Lower lobe of right lung (tissue), 2 donors: ENCODE data around the gene RTP5. TPM values are rescaled to one million over a fixed set of nuclear protein-coding genes. Genes with fewer than 3 reads are reported as not detected.
"Not testable (repeated sequence)": the region's sequence is repeated elsewhere in the genome, so short reads cannot be mapped to it uniquely, and the experiment has no call there.

Source experiments
- ATAC-seq, 2 donors: fragments of 200-7000 bp; cut with Tn5 transposase; one replicate each; pipeline ENCODE4 v1.9.1; 2020 to 2022; ENCODE audit warnings: mild to moderate bottlenecking in 2 of 2, moderate library complexity in 2 of 2
- DNase-seq: peaks from one replicate; pipeline ENCODE4 v3.0.0-alpha.2; 2020
- H3K27ac ChIP-seq: fragments of 200-600 bp; one replicate; pipeline ENCODE4 v1.8.0; 2022
- H3K27me3 ChIP-seq: fragments of 200-600 bp; one replicate; pipeline ENCODE4 v1.8.0; 2022; ENCODE audit warnings: low read depth
- H3K36me3 ChIP-seq: fragments of 200-600 bp; one replicate; pipeline ENCODE4 v1.8.0; 2022; ENCODE audit warnings: mild to moderate bottlenecking
- H3K4me1 ChIP-seq: fragments of 200-600 bp; one replicate; pipeline ENCODE4 v1.8.0; 2022
- H3K4me3 ChIP-seq: fragments of 200-600 bp; one replicate; pipeline ENCODE4 v1.8.0; 2022; ENCODE audit warnings: mild to moderate bottlenecking
- H3K9me3 ChIP-seq: fragments of 200-600 bp; one replicate; pipeline ENCODE4 v1.8.0; 2022
- CTCF ChIP-seq: fragments of 200-600 bp; IDR thresholded peaks from one replicate; pipeline ENCODE4 v1.8.0; 2022; ENCODE audit warnings: antibody characterized with exemption, mild to moderate bottlenecking
- intact Hi-C: fragments of 100-400 bp; cut with DNase I; formaldehyde crosslinking; loops from one replicate; pipeline ENCODE4 v1.11.0; 2022
- total RNA-seq: library from RNA; stranded (reverse); fragmentation: NEBNext Ultra II Directional; extraction: Animal tissue kit (Norgen Biotek cat#: 25700); gene quantifications from one replicate; pipeline ENCODE4 v1.2.1, GENCODE V29; 2021
- donor health status: DM: no; HTN: yes; CAD: no; lungs with severe emphysema.

RTP5 gene
- total RNA-seq, 1 donor from 2014 or later: not detected

- peaks cover 4% of the 10 kb centered on the region for H3K9me3 ChIP-seq
- H3K4me3 ChIP-seq: no peak overlapping the region
- H3K4me1 ChIP-seq: no peaks in the 10 kb centered on the region
- DNase-seq: no peak
- H3K36me3 ChIP-seq: no peaks in the 10 kb centered on the region
- no peak overlapping the region for H3K27ac ChIP-seq
- H3K27me3 ChIP-seq: no peaks in the 10 kb centered on the region
- intact Hi-C loops: no loop called here
- TF ChIP-seq CTCF: no peak
- ATAC-seq: no peak
Observed at GRCh38 chr2:241913703-241914102, 44.2 kb downstream of the RTP5 start.

GRCh38 chr2:241914542-241914941 is 45.0 kb downstream of the RTP5 start:
- no peak for TF ChIP-seq CTCF
- Histone ChIP-seq H3K9me3 (peaks cover 4% of the 10 kb centered on the region), H3K27me3 (no peaks in the 10 kb centered on the region), H3K27ac (no peak overlapping the region), H3K4me3 (no peak overlapping the region), H3K4me1 (no peaks in the 10 kb centered on the region), H3K36me3 (no peaks in the 10 kb centered on the region)
- intact Hi-C loops: no loop called here
- no peak for ATAC-seq
- DNase-seq: no peak

- H3K4me3 ChIP-seq, H3K36me3 ChIP-seq, H3K27ac ChIP-seq, H3K27me3 ChIP-seq, ATAC-seq, H3K9me3 ChIP-seq, intact Hi-C loops, H3K4me1 ChIP-seq, DNase-seq: not testable (repeated sequence)
Observed at GRCh38 chr2:241921631-241922030, 52.1 kb downstream of the RTP5 start.

- intact Hi-C loops: no loop called here
- H3K4me3 ChIP-seq: no peak overlapping the region
- no peaks in the 10 kb centered on the region for H3K27me3 ChIP-seq
- TF ChIP-seq CTCF: no peak
- H3K27ac ChIP-seq: no peak overlapping the region
- H3K36me3 ChIP-seq: no peaks in the 10 kb centered on the region
- DNase-seq (no peak), ATAC-seq (no peak)
- H3K4me1 ChIP-seq: no peaks in the 10 kb centered on the region
- H3K9me3 ChIP-seq: no peaks in the 10 kb centered on the region
Observed at GRCh38 chr2:241922411-241922810, 52.9 kb downstream of the RTP5 start.

GRCh38 chr2:241922816-241923601 is 53.5 kb downstream of the RTP5 start:
- H3K27ac ChIP-seq, H3K4me1 ChIP-seq, H3K36me3 ChIP-seq, H3K4me3 ChIP-seq, H3K9me3 ChIP-seq, ATAC-seq, DNase-seq, H3K27me3 ChIP-seq, intact Hi-C loops: not testable (repeated sequence)

Other genes with a start within 250 kb of the RTP5 start
- 39.8 TPM for gene THAP4, start 232.6 kb upstream of the RTP5 start, total RNA-seq
- gene ATG4B, start 232.0 kb upstream of the RTP5 start, total RNA-seq: 62.7 TPM
- 17.3 TPM for gene DTYMK, start 182.9 kb upstream of the RTP5 start, total RNA-seq
- 36.5 TPM for gene ING5, start 167.7 kb upstream of the RTP5 start, total RNA-seq
- gene D2HGDH, start 135.1 kb upstream of the RTP5 start, total RNA-seq: 29.4 TPM
- gene GAL3ST2, start 92.9 kb upstream of the RTP5 start, total RNA-seq: not detected
- not detected for gene NEU4, start 60.5 kb upstream of the RTP5 start, total RNA-seq
- 1.4 TPM for gene PDCD1, start 10.8 kb upstream of the RTP5 start, total RNA-seq